Hepatocyte (in vitro differentiated cells): ENCODE results near the gene STT3B.

ENCODE experiments used
- CTCF ChIP-seq: fragments of 200-600 bp; sonication (generic); IDR thresholded peaks from 2 replicates; pipeline ENCODE4 v1.5.1; 2016; ENCODE audit warnings: antibody characterized with exemption, mild to moderate bottlenecking; ENCODE audit not compliant: poor library complexity
- EZH2phosphoT487 ChIP-seq: fragments of 200-600 bp; sonication (generic); IDR thresholded peaks from one replicate; pipeline ENCODE4 v1.6.1; 2018; ENCODE audit warnings: antibody characterized with exemption, mild to moderate bottlenecking, low read depth, moderate library complexity; ENCODE audit not compliant: unreplicated experiment, severe bottlenecking

GRCh38 chr3:31613654-31614053 lies 80.9 kb downstream of the STT3B start:
- TF ChIP-seq CTCF (no peak), EZH2phosphoT487 (no peak)
